ENCODE results near the gene METTL4. TPM values are rescaled to one million over a fixed set of nuclear protein-coding genes. Genes with fewer than 3 reads are reported as not detected.

METTL4 gene
- total and polyA plus RNA-seq, 2 donors (not counting 3 experiments of a cell fraction or from before 2014, with no cell fraction given): 8.3 to 17.4 TPM

GRCh38 chr18:2568129-2568528, 3.2 kb downstream of the METTL4 start:
- POLR2A ChIA-PET: no interaction called here
- intact Hi-C loops (cut with micrococcal nuclease) (no loop called here), dilution Hi-C loops (cut with MboI; ENCODE audit: extremely low pct_ligation_motif_present, low sequenced_read_pairs) (no loop called here)
- Histone ChIP-seq H3K36me3 (ENCODE audit: control insufficient read depth in 2 of 2, extremely low read depth in 1 of 2, insufficient read depth in 2 of 2, low read length in 2 of 2) (peaks cover 0 to 2% of the 10 kb centered on the region in 2 experiments), H3K27me3 (ENCODE audit: control insufficient read depth in 2 of 2, insufficient read depth in 2 of 2, low read length in 2 of 2) (no peaks in the 10 kb centered on the region), H3K4me3 (replicated peaks in 1 of 3; ENCODE audit: insufficient read depth in 1 of 3, low read depth in 1 of 3, low read length in 3 of 3) (no peak overlapping the region), H3K9me3 (replicated peaks; ENCODE audit: control insufficient read depth, insufficient read depth, low read length) (no peaks in the 10 kb centered on the region), H3K4me1 (ENCODE audit: control insufficient read depth, extremely low read depth, insufficient read depth, low read length) (peaks cover 23% of the 10 kb centered on the region), H3K9me1 (replicated peaks; ENCODE audit: control insufficient read depth, extremely low read depth, insufficient read depth, low read length) (no peaks in the 10 kb centered on the region), H3K79me2 (ENCODE audit: control insufficient read depth, insufficient read depth, low read length) (peaks cover 42% of the 10 kb centered on the region), H3K27ac (ENCODE audit: insufficient read depth, low read depth, low read length) (no peak overlapping the region), H4K20me1 (replicated peaks; ENCODE audit: control insufficient read depth, extremely low read depth, insufficient read depth, low read length) (no peaks in the 10 kb centered on the region), H2AFZ (ENCODE audit: low read depth, low read length) (no peak overlapping the region), H3K4me2 (ENCODE audit: insufficient read depth, low read length) (no peak overlapping the region), H3K9ac (replicated peaks; ENCODE audit: extremely low read depth, insufficient read depth, low read length) (no peak overlapping the region)
- no TSS peak for BruUV-seq (replicated peaks)
- CTCF ChIA-PET: no interaction called here
- no peak for FAIRE-seq
- DNase-seq (ENCODE audit: low read depth, low spot score): no peak
- TF ChIP-seq MAX (IDR thresholded peaks at IDR 0.05; ENCODE audit: insufficient read depth, insufficient read length): no peak
- TF ChIP-seq EZH2 (IDR thresholded peaks at IDR 0.05; ENCODE audit: borderline replicate concordance, low read depth, low read length, severe bottlenecking): no peak
- TF ChIP-seq POLR2A (IDR thresholded peaks at IDR 0.05; ENCODE audit: low read depth, low read length): no peak
- no peak for TF ChIP-seq FOS (IDR thresholded peaks at IDR 0.05; ENCODE audit: borderline replicate concordance, insufficient read depth, low read length)
- no peak for TF ChIP-seq JUN (IDR thresholded peaks at IDR 0.05; ENCODE audit: borderline replicate concordance, insufficient read depth, insufficient read length, low read depth)
- no peak for TF ChIP-seq MYC (IDR thresholded peaks at IDR 0.05; ENCODE audit: low read depth, low read length)
- TF ChIP-seq POLR2AphosphoS5 (IDR thresholded peaks at IDR 0.05; ENCODE audit: insufficient read depth, low read depth, low read length): no peak
- TF ChIP-seq GATA2 (IDR thresholded peaks at IDR 0.05; ENCODE audit: insufficient read depth, insufficient read length, low read depth, low read length): no peak
- no peak for TF ChIP-seq CTCF (IDR thresholded peaks at IDR 0.05; ENCODE audit: extremely low read depth in 1 of 2, insufficient read depth in 1 of 2, low read depth in 1 of 2, low read length in 2 of 2)

All from endothelial cell of umbilical vein (primary cell).